Pons (tissue), 1 donor: ENCODE results near the gene WWP2.
"Not testable (repeated sequence)": the region's sequence is repeated elsewhere in the genome, so short reads cannot be mapped to it uniquely, and the experiment has no call there.

Experiments
- DNase-seq: peaks from one replicate; pipeline ENCODE4 v3.0.0-alpha.2; 2016; ENCODE audit warnings: low spot score

Gene WWP2

DNA sequence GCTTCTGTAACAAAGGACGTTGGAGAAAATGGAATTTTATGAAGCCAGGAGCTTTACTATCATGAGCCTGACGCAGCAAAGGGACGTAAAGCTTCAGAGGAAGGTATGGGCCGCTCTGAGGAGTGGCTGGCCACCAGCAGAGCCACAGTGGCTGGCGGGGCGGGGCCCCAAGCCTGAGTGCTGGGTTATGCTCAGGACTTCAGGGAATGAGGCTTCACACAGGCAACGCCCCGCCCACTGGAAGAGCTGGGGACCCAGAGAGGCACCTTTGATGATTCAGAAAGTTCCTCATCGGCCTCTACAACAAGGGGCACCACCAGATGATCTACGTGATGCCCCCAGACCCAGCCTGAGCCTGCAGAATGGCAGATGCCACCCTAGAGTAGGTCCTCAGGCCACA, 16.2 kb upstream of the WWP2 start:
- no peak for DNase-seq

DNA sequence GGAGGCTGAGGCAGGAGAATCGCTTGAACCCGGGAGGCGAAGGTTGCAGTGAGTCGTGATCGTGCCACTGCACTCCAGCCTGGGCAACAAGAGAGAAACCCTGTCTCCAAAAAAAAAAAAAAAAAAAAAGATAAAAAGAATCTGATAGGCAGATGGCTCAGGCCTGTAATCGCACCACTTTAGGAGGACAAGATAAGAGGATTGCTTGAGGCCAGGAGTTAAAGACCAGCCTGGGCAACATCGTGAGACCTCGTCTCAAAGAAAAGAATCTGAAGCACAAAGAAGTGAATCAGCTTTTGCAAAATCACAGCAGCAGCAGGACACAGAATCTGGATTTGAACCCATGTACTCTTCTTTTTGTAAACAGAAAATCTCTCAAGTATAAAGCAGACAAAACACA, 15.0 kb upstream of the WWP2 start:
- DNase-seq = no peak

DNA sequence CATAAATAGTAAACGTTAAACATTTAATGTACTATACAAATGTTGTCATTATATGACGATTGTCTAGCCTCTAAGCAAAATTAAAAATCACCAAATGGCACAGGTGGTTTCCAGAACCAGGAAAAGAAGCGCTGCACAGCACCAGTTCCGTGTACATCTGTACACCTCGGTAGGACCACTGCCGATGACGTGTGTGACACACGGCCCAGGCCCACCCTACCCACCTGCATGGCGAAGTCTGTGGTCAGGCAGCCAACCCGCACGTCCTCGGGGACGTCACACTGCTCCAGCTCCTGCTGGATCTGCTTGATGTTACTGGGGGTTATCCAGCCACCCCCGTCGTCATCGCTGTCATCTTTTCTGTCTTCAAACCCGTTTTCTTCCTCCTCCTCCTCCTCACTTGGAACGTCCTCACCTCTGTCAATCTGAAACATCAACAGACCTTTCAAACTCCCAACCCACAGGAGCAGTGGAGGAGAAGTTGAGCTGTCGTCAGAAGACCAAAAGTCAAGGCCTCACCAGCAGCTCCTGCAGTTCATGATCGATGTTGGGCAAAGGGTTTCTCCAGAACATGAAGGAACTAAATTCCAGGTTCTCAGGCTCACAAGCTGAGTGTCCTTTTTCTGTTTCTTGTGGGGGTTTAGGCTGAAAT, 13.3 kb upstream of the WWP2 start:
- no peak for DNase-seq

DNA sequence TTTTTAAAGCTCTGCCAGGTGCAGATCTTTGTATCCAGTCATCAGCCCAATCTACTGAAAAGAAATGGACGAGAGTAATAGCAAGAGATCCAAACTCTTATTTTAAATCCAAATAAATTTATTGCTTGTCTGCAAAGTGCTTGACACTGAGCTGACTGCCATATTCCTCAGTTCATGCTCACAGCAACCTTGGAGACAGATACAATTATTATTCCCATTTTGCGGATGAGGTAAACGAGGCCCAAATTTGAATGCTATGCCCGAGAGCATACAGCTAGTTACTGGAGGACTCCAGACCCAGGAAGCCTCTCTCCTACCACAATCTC, 8.0 kb upstream of the WWP2 start:
- DNase-seq = no peak

DNA sequence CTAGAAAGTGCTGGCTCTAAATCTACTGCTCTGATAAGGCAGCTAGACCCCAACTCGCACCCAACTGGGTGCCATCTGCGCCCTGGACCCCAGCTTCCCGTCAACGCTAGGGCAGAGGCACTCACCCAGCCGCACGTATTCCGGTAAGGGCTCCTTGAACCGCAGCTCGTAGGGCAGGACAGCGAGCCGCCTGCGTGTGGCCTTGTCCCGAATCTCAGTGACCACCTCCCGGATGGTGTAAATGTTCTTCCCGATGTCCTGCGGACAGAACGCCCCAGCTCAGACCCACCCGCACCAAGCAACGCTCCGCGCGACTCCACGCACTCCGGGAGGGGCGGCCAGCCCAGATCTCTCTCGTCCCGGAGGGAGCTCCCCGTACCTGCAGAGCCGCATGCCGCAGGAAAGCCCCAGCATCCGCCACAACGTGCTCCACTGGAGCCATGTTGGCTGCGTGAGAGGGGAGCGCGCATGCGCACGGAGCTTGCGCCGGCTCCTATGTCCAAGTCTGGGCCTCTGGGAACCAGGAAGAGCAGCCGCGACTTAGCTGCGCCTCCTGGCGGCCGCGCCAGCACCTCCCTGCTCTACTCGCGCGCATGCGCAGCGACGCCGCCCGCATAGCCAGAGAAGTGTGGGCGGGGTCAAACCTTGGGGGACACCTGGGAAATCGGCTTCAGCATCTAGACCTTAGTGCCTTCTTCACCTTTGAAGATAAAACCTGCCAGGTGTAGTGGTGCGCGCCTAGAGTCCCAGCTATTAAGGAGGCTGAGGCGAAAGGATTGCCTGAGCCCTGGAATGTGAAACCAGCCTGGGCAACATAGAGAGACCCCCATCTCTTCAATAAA, 7.4 kb upstream of the WWP2 start, which contains the start of gene NOB1:
NOB1 (minus strand) TSS at position 458 of the 842 bp plus-strand sequence; CDS start at position 442, 16 bp downstream.
- peak; percentile 98 for DNase-seq

DNA sequence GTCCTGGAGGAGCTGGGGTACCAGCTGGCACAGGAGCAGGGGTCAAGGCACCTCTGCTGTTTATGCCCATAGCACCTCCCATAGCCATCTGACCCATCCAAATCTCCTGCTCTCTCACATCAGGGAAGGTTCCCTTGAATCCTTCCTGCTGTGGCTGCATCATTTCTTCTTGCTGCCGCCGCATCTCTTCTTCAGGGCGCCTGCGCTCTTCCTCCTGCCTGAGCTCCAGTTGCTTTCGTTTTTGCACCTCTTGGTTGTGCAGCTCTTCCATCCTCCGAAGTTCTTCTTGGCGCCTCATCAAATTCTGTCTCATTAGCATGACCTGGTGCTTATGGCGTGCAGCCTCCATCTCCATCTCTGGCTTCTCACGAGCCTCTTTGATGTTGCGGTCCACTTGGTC, 5.4 kb upstream of the WWP2 start:
- no peak for DNase-seq

DNA sequence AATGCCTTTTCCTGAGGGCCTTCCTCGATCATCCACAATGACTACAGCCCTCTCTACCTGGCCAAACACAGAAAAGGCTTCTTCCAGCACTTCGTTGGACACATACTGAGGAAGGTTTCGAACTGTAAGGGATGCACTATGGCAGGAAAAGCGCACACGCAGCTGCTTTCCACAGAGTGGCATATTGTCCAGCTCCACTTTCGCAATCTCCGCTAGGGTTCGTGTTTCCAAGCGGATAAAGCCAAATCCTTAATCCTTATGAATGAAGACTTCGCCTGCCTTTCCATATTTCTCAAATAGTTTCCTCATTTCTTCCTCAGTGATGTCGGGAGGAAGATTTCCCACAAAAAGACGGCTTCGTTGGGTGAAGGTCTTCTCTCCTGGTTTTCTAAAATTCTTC, 4.8 kb upstream of the WWP2 start:
- not testable (repeated sequence) for DNase-seq

DNA sequence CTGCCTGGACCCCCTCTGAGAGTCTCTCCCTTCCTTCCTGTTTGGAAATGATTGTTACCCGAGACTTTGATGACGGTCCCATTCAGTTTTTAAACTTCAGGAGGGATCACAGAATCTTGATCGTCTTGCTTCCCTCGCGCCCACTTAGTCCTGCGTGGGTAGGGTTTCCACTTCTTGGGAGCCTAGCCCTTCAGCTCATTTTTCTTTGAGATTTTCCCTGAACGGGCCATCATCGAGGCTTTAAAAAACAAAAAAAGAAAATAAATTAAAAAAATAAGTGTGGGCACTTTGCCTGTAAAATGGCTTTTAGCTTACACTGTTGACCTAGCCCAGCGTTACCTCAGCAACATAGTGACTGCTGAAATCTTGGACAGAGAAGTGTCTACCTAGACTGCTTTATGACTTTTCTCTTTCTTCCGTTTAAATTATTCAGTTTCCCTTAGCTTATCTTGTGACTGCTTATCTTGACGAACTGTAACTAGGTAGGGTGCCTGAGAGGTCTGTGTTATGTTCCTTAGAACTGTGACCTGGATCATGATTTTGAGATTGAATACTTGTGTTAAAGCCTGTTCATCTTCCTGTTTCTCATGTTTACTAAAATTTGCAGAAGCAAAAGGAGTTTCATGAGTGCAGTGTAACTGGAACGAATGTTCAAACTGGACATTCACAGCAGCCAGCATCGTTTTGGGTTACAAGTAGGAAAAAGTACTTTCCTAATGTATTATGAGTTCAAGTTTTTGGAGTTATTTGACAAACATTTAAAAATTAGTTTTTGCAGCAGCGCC, 874 bp downstream of the WWP2 start:
- peak; percentile 37 for DNase-seq

DNA sequence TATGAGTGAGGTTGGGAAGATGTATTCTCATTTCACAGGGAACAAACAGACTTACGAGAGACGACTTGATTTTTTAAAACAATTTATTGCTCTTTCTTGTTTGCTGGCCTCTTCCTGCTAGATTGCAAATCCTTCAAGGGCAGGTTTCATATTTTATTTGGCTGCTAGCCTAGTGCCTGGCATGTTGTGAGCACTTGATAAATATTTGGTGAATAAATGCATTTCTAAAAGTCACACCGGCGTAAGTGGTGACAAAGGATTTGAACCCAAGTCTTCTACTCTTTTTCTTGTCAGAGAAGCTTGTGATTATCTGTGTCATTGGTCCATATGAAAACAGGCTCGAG, 1.4 kb downstream of the WWP2 start:
- no peak for DNase-seq

DNA sequence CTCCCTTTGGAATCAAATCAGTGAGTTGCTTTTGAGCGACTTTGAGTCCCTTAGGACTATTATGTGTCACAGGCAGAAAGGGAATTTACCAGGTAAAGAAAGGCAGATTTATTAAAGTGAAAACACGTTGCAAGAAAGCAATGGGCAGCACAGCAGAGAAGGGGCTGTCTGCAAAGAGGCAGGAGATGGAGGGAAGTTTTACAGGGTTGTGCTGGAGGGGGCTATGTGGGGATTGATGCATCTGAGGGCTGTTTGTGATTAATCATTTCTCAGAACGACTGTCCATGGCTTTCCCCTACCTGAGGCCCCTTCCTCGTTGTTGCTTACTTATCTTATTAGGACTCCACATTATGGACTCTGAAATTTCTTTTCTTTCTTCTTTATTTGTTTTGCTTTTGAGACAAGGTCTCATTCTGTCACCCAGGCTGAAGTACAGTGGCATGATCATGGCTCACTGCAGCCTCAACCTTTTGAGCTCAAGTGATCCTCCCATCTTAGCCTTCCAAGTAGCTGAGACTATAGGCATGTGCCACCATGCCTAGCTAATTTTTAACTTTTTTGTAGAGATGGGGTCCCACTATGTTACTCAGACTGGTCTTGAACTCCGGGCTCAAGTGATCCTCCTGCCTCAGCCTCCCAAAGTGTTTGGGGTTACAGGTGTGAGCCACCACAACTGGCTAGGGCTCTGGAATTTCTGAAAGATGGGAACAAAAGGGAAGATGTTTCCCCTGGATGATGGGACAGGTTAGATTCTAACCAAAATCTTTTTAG, 5.5 kb downstream of the WWP2 start:
- DNase-seq = no peak

DNA sequence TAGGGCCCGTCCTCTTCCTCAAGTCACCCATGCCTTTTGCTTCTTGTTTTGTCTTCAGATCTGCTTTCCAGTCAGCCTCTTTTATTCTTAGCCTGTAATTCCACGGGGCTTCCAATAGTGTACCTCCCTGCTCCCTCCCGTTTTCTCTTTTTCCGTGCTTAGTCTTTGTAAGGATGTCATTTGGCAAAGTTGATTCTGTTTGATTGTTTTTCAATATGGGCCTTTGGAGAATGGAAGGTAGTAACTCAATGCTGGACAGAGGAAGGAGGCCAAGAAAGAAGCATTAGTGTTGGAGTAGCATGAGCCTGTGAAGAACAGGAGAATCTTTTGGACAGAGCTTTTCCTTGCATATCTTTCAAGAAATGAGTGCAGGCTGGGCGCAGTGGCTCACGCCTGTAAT, 6.5 kb downstream of the WWP2 start:
- DNase-seq = no peak

DNA sequence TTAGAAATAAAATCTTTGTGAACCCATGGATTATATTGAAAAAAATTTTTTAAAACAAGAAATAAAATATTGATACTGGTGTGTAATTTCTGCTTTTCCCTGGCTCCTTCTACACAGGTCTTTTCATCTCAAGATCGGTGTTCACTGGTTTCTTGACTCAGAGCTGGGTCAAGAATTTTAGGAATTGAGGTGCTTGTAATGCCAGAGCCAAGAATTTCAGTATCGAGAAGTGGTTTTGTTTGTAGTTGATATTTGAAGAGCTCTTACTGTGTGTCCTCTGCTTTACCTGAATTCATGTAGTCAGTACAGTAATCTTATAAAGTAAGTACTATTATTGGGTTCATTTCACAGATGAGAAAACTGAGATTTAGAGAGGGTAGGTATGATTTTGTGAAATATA, 7.3 kb downstream of the WWP2 start:
- no peak for DNase-seq

DNA sequence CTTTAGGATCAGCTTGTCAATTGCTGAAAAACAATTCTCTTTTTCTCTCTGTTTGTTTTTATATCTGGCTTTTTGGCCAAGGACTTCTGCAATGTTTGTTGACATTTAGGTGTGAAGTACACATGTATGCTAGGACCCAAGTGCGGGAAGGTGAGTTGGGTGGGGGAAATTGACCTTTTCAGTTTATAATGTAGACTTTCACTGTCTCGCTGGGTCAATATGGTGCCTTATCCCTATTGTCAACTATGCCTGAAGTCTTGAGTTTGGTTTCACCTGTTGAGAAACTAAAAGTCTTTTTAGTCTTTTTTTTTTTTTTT, 9.5 kb downstream of the WWP2 start:
- no peak for DNase-seq

DNA sequence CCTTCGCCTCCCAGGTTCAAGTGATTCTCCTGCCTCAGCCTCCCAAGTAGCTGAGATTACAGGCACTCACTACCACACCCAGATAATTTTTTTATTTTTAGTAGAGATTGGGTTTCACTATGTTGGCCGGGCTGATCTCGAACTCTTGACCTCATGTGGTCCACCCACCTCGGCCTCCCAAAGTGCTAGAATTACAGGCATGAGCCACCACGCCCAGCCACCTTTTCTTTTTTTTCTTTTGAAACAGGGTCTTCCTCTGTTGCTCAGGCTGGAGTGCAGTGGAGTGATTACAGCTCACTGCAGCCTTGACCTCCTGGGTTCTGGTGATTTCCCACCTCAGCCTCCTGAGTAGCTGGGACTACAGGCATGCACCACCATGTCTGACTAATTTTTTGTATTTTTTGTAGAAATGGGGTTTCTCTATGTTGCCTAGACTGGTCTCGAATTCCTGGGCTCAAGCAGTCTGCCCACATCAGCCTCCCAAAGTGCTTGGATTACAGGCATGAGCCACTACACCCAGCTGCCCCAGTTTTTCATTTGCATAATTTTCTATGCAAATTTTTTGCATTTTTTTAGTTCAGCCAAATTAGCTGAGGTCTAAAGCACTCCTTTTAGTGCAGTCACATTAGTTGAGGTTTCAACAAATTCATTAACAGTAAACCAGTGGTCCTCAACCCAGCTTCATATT, 11.3 kb downstream of the WWP2 start:
- no peak for DNase-seq

DNA sequence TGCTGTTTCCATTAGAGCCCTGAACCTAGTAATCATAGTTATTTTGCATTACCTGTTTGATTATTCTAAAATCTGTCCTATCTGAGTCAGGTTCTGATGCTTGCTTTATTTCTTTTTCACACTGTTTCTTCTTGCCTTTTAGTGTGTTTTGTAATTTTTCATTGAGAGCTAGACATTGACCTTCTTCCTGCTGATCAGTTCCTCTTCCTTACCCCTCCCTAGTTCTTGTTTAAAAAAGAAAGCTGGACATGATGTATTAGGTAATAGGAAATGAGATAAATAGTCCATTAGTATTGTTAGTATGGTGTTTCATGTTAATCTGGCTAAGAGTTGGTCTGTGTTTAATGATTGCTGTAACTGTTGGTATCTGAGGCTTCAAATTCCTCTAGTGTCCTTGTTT, 13.4 kb downstream of the WWP2 start:
- DNase-seq = no peak

DNA sequence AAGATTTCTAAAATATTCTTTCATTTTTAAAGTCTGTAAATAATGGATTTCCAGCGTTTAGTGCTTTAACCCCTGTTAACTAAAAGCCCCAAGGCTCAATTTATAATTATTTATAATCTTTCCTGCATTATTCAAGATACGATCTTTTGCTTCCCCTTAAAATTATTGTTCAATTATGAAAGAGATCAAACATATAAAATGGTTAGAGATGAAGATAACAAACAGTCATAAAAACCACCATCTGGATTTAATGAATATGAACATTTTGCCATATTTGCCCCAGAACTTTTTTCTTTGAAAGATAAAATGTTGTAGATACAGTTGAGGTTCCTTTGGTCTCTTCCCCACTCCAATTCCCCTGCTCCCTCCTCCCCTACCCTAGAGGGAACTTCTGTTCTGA, 17.6 kb downstream of the WWP2 start:
- DNase-seq = no peak

DNA sequence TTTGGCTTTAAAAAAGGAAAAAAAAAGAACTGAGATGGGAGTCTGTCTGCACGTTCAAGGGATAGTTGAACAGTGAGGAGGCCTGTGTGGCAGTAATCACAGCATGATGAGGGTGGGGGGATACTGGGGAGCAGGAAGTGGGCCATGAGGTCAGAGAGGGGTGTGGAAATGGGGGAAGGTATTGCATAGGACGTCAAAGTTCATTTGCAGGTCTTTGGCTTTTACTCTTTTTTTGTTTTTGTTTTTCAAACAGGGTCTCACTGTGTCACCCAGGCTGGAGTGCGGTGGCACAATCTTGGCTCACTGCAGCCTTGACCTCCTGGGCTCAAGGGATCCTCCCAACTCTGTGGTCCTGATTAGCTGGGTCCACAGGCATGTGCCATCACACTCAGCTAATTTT, 19.0 kb downstream of the WWP2 start:
- no peak for DNase-seq

DNA sequence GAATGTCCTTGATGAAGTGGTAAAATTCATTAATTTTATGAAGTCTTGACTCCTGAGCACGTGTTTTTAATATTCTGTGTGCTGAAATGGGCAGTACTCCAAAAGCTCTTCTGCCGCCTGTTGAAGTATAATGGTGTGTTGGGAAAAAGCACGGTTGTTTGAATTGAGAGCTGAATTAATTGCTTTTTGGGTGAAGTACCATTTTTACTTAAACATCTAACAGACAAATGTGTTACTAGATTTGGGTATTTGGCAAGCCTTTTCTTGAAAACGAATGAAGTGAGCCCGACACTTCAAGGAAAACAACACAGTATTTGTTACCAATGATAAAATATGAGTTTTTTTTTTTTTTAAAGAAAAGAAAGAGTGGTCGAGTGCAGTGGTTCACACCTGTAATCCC, 22.5 kb downstream of the WWP2 start:
- no peak for DNase-seq

DNA sequence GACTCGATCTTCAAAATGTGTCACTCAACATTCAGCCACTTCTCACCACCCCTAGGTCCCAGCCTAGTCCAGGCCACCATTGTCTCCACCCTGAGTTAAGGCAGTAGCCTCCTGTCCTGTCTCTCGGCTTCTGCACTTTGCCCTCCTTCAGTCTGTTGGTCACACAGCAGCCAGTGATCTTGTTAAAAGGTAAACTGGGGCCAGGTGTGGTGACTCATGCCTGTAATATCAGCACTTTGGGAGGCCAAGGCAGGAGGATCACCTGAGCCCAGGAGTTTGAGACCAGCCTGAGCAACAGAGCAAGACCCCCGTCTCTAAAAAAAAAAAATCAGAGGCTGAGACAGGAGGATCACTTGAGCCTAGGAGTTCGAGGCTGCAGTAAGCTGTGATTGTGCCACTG, 25.8 kb downstream of the WWP2 start:
- DNase-seq = no peak

DNA sequence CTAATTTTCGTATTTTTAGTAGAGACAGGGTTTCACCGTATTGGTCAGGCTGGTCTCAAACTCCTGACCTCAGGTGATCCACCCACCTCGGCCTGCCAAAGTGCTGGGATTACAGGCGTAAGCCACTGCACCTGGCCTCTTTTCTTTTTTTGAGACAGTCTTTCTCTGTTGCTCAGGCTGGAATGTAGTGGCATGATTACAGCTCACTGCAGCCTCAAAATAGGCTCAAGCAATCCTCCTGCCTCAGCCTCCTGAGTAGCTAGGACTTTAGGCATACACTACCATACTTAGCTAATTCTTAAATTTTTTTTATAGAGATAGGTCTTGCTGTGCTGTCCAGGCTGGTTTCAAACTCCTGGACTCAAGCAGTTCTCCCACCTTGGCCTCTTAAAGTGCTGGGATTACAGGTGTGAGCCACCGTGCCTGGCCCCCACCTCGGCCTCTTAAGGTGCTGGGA, 29.3 kb downstream of the WWP2 start:
- DNase-seq = not testable (repeated sequence)

DNA sequence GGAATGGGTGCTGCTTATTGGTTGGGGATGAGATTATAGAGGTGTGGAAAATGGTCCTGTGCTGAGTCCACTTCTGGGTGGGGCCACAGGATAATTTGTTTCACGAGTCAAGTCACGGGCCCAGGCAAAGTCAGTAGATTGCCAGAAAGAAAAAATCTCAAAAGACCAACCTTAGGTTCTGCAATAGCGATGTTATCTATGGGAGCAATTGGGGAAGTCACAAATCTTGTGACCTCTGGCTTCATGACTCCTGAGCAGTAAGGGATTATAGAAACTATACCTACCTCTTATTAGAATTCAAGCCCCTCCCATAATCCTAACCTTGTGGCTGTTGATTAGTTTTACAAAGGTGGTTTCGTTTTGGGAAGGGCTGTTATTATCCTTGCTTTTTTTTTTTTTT, 31.4 kb downstream of the WWP2 start:
- no peak for DNase-seq

DNA sequence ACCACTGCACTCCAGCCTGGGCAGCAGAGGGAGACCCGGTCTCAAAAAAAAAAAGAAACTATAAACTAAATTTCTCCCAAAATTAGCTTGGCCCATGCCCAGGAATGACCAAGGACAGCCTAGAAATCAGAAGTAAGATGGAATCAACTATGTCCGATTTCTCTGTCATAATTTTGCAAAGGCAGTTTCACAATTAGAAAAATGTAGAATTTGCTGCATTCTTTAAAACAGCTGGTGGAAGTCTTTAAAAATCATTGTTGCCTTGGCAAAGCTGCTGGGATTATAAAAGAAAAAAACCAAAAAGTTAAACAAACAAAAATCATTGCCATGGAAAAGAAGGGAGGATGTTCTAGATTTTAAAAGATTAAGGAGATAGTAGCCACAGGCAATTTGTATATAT, 32.4 kb downstream of the WWP2 start:
- DNase-seq = no peak
